VCaP (cell line): ENCODE results near the gene RPGR.

ENCODE experiments used
- H3K27ac ChIP-seq: fragments of 450-650 bp; 2 replicates; pipeline ENCODE4 v1.5.1; 2017
- TF ChIP-seq, protein P1 (sequence below): fragments of 450-650 bp; conservative IDR thresholded peaks from 2 replicates; pipeline ENCODE4 v1.5.1; 2017; ENCODE audit warnings: mild to moderate bottlenecking, moderate library complexity

The RPGR gene

GRCh38 chrX:38363046-38363445, 35.7 kb upstream of the RPGR start:
- no peak overlapping the region for H3K27ac ChIP-seq
- TF ChIP-seq, protein P1, sequence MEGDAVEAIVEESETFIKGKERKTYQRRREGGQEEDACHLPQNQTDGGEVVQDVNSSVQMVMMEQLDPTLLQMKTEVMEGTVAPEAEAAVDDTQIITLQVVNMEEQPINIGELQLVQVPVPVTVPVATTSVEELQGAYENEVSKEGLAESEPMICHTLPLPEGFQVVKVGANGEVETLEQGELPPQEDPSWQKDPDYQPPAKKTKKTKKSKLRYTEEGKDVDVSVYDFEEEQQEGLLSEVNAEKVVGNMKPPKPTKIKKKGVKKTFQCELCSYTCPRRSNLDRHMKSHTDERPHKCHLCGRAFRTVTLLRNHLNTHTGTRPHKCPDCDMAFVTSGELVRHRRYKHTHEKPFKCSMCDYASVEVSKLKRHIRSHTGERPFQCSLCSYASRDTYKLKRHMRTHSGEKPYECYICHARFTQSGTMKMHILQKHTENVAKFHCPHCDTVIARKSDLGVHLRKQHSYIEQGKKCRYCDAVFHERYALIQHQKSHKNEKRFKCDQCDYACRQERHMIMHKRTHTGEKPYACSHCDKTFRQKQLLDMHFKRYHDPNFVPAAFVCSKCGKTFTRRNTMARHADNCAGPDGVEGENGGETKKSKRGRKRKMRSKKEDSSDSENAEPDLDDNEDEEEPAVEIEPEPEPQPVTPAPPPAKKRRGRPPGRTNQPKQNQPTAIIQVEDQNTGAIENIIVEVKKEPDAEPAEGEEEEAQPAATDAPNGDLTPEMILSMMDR, result no peak

DNA sequence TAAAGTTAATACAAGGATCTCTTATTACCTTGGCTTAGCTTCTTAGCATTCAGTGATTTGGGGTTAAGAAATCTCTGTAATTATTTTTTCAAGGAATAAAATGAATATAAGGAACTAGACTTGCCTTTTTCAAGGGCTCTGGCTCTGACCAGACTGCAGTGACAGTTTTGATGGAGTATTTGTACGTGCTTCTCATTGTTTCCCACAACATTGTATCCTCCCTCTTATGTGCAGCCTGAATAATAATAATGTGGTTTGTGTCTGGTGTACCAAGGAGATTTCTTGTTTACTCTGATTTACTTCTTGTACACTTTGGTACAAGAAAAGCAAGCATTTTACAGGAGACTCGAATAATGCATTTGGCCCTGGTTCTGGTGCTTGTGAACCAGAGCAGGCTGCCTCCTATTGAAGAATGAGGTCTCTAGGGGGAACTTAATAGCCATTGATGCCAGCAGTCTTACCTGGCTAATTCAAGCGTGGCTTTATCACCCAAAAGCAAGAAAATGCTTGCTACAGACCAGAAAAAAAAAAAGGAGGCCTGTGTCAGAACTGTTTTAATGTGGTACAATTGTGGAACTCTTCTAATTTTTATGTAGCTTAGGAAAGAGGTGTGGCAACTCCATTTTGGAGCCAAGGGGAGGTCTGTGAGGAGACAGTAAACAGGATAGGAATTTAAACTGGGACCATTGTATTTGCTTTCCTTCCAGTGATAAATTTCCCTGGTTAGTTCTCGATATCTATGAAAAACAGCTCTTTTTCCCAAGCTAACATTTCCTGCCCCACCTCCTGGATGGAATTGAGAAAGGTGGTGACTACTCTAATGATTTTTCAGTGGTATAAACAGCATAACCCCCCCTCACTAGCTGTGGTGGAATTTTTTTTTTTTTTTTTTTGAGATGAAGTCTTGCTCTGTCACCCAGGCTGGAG, 30.7 kb upstream of the RPGR start:
- H3K27ac ChIP-seq, result no peak overlapping the region
- TF ChIP-seq, protein P1, result no peak

DNA sequence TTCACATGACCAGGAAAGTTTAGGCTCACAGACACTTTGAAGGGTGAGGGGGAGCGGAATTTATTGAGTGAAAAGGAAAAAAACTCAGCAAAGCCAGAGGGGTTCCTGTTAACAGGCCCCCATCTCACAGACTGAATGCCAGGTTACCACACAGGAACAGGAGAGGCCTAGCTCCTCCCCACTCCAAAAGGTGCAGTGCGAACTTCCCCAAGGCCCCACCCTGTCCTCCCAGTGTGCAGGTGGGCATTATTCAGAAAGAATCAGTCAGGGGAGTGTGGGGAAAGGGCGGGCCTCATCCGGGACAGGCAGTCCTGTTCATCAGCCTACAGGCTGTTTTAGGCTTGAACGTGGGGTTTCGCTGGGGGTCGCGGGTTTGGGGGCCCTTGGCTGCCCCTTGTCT, 29.1 kb upstream of the RPGR start:
- TF ChIP-seq, protein P1, result no peak
- H3K27ac ChIP-seq, result no peak overlapping the region

DNA sequence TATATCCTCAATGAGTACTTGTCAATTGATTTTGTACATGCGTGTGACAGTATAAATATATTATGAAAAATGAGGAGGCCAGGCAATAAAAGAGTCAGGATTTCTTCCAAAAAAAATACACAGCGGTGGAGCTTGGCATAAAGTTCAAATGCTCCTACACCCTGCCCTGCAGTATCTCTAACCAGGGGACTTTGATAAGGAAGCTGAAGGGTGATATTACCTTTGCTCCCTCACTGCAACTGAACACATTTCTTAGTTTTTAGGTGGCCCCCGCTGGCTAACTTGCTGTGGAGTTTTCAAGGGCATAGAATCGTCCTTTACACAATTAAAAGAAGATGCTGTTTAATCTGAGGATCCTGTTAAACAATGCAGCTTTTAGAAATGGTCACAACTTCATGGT, 25.1 kb upstream of the RPGR start, which contains the start of gene OTC:
OTC (plus strand) TSS at position 243 of the 400 bp plus-strand sequence; CDS start at position 336, 93 bp downstream.
- no peak within 1 kb of the TSS for H3K27ac ChIP-seq

GRCh38 chrX:38351346-38351745, 24.0 kb upstream of the RPGR start:
- no peak overlapping the region for H3K27ac ChIP-seq
- TF ChIP-seq, protein P1, result no peak

More for the DNA sequence above, 25.1 kb upstream of the RPGR start, which contains the start of gene OTC:
- TF ChIP-seq, protein P1, result no peak

GRCh38 chrX:38347136-38347535, 19.8 kb upstream of the RPGR start:
- no peak overlapping the region for H3K27ac ChIP-seq
- TF ChIP-seq, protein P1, result no peak

DNA sequence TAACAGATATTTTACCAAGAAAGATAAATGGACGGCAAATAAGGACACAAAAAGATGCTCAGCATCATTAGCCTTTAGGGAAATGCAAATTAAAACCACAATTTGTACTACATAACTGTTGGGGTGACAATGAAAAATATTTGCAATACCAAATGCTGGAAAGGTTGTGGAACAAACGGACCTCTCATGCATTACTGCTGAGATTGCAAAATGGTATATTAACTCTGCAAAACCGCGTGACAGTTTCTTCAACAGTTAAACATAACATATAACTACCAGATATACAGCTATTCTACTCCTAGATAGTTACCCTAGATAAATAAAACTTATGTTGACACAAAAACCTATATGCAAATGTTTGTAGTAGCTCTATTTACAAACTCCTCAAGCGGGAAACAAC, 18.8 kb upstream of the RPGR start:
- TF ChIP-seq, protein P1, result no peak
- no peak overlapping the region for H3K27ac ChIP-seq
